ENCODE results near the gene COL9A1. TPM values are rescaled to one million over a fixed set of nuclear protein-coding genes. Genes with fewer than 3 reads are reported as not detected.

The COL9A1 gene
- polyA plus RNA-seq, 2 of the 4 experiments (the other 2 are of a cell fraction) = 0.03 TPM; not detected in 1

GRCh38 chr6:70274338-70274737, 28.5 kb downstream of the COL9A1 start:
- no peak for TF ChIP-seq FOSL2 (IDR thresholded peaks at IDR 0.05)
- no peak for TF ChIP-seq FOSL2 (CRISPR knock-in tag; IDR thresholded peaks at IDR 0.05)
- no peak for TF ChIP-seq HOXB5 (CRISPR knock-in tag; IDR thresholded peaks at IDR 0.05)
- no peak for TF ChIP-seq CBX2 (IDR thresholded peaks at IDR 0.05; ENCODE audit: borderline replicate concordance, low read depth)
- TF ChIP-seq, protein P1, sequence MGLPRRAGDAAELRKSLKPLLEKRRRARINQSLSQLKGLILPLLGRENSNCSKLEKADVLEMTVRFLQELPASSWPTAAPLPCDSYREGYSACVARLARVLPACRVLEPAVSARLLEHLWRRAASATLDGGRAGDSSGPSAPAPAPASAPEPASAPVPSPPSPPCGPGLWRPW (IDR thresholded peaks at IDR 0.05) = no peak
- no peak for TF ChIP-seq HOXA7 (CRISPR knock-in tag; IDR thresholded peaks at IDR 0.05)
- Histone ChIP-seq H3K27ac (no peak overlapping the region), H3K4me3 (no peak overlapping the region), H3K4me2 (no peak overlapping the region), H3K4me1 (no peaks in the 10 kb centered on the region), H3K9me3 (no peaks in the 10 kb centered on the region)
- DNase-seq (ENCODE audit: low read depth in 1 of 2, low spot score in 1 of 2) = no peak
- ATAC-seq = no peak
- ChIA-PET POLR2A (no interaction called here), CTCF (no interaction called here)
- 4% methylated on average over 4 of the region's 4 CpGs for WGBS (ENCODE audit: missing lambda C conversion rate)
- FAIRE-seq = no peak

GRCh38 chr6:70272071-70272470, 30.8 kb downstream of the COL9A1 start:
- WGBS (ENCODE audit: missing lambda C conversion rate) = 6% methylated on average over 2 of the region's 2 CpGs
- DNase-seq (ENCODE audit: low read depth in 1 of 2, low spot score in 1 of 2) (no peak), ATAC-seq (no peak), FAIRE-seq (no peak)
- H3K9me3 ChIP-seq = no peaks in the 10 kb centered on the region
- no peak overlapping the region for H3K4me2 ChIP-seq
- ChIA-PET CTCF (interaction anchor here (0.9 kb wide), 1 partner anchor 10 kb away, joined by 3 read pairs; no protein-coding TSS in a partner anchor), POLR2A (no interaction called here)
- TF ChIP-seq ZFP36 (IDR thresholded peaks at IDR 0.05; ENCODE audit: borderline replicate concordance, partially characterized antibody) = no peak
- no peak for TF ChIP-seq ZSCAN20 (CRISPR knock-in tag; IDR thresholded peaks at IDR 0.05)
- TF ChIP-seq GATA3 (IDR thresholded peaks at IDR 0.05; ENCODE audit: borderline replicate concordance) = no peak
- no peak for TF ChIP-seq RNF2 (IDR thresholded peaks at IDR 0.05; ENCODE audit: borderline replicate concordance, low read depth)
- TF ChIP-seq, protein P2, sequence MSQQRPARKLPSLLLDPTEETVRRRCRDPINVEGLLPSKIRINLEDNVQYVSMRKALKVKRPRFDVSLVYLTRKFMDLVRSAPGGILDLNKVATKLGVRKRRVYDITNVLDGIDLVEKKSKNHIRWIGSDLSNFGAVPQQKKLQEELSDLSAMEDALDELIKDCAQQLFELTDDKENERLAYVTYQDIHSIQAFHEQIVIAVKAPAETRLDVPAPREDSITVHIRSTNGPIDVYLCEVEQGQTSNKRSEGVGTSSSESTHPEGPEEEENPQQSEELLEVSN (IDR thresholded peaks at IDR 0.05; ENCODE audit: borderline replicate concordance, low read depth) = no peak
- no peak for TF ChIP-seq KDM1A (IDR thresholded peaks at IDR 0.05; ENCODE audit: low read depth)
- no peak for TF ChIP-seq NPAS2 (CRISPR knock-in tag; IDR thresholded peaks at IDR 0.05; ENCODE audit: borderline replicate concordance)
- TF ChIP-seq TFCP2L1 (CRISPR knock-in tag; IDR thresholded peaks at IDR 0.05) = no peak
- TF ChIP-seq RFX5 (IDR thresholded peaks at IDR 0.05) = no peak
- TF ChIP-seq EHMT2 (IDR thresholded peaks at IDR 0.05; ENCODE audit: low read depth) = no peak
- no peak for TF ChIP-seq ATOH8 (CRISPR knock-in tag; IDR thresholded peaks at IDR 0.05; ENCODE audit: low read depth)
- no peak for TF ChIP-seq PHF8 (IDR thresholded peaks at IDR 0.05; ENCODE audit: borderline replicate concordance, low read depth)
- TF ChIP-seq POLR2A (IDR thresholded peaks at IDR 0.05; ENCODE audit: low read length) = no peak
- no peak overlapping the region for H3K4me3 ChIP-seq
- H3K27ac ChIP-seq = no peak overlapping the region
- H3K4me1 ChIP-seq = no peaks in the 10 kb centered on the region

- no peak overlapping the region for H3K4me3 ChIP-seq
- H3K27ac ChIP-seq = no peak overlapping the region
- no peak for FAIRE-seq
- H3K4me1 ChIP-seq = no peaks in the 10 kb centered on the region
- CTCF ChIA-PET = interaction anchor here (1.2 kb wide), 1 partner anchor 50 kb away, joined by 3 read pairs; no protein-coding TSS in a partner anchor
- TF ChIP-seq JUN (IDR thresholded peaks at IDR 0.05) = no peak
- TF ChIP-seq BHLHE40 (IDR thresholded peaks at IDR 0.05; ENCODE audit: low read depth, low read length) = no peak
- no peak for TF ChIP-seq ELK1 (IDR thresholded peaks at IDR 0.05; ENCODE audit: low read depth, low read length)
- no peak for TF ChIP-seq KDM5A (IDR thresholded peaks at IDR 0.05)
- no peak for TF ChIP-seq RFX5 (IDR thresholded peaks at IDR 0.05)
- TF ChIP-seq TFCP2L1 (CRISPR knock-in tag; IDR thresholded peaks at IDR 0.05) = no peak
- no peak for TF ChIP-seq MYC (IDR thresholded peaks at IDR 0.05; ENCODE audit: borderline replicate concordance, low read length)
- no peak for TF ChIP-seq FOSL2 (IDR thresholded peaks at IDR 0.05)
- TF ChIP-seq FOSL2 (CRISPR knock-in tag; IDR thresholded peaks at IDR 0.05) = no peak
- TF ChIP-seq RARB (CRISPR knock-in tag; IDR thresholded peaks at IDR 0.05) = no peak
- H3K9me3 ChIP-seq = no peaks in the 10 kb centered on the region
- DNase-seq (ENCODE audit: low read depth in 1 of 2, low spot score in 1 of 2) = no peak
- no peak for ATAC-seq
- no peak overlapping the region for H3K4me2 ChIP-seq
- POLR2A ChIA-PET = no interaction called here
- WGBS (ENCODE audit: missing lambda C conversion rate) = 20% methylated on average over 8 of the region's 8 CpGs
These were observed 32.4 kb downstream of the COL9A1 start for GRCh38 chr6:70270287-70271005.
